DOHH2 (cell line): ENCODE data around the gene LRRC71.

ENCODE experiments used
- H3F3A ChIP-seq: fragments of 200-600 bp; sonication (generic), shearing (Covaris generic); 2 replicates; pipeline ENCODE4 v1.6.0; 2016; ENCODE audit warnings: antibody characterized with exemption, mild to moderate bottlenecking; ENCODE audit not compliant: control insufficient read depth, insufficient read depth
- H3K27ac ChIP-seq: fragments of 200-600 bp; sonication (generic); 2 replicates; pipeline ENCODE4 v1.5.1; 2014; ENCODE audit warnings: low read depth, mild to moderate bottlenecking, low read length, moderate library complexity
- H3K27me3 ChIP-seq: fragments of 200-600 bp; sonication (generic); 2 replicates; pipeline ENCODE4 v1.6.1; 2014; ENCODE audit warnings: mild to moderate bottlenecking, low read length, mixed read lengths; ENCODE audit not compliant: control insufficient read depth
- H3K36me3 ChIP-seq: fragments of 200-600 bp; sonication (generic); 2 replicates; pipeline ENCODE4 v1.6.1; 2014; ENCODE audit warnings: mild to moderate bottlenecking, low read length, moderate library complexity, mixed read lengths; ENCODE audit not compliant: control insufficient read depth
- H3K4me1 ChIP-seq: fragments of 200-600 bp; sonication (generic); 2 replicates; pipeline ENCODE4 v1.6.1; 2014; ENCODE audit warnings: mild to moderate bottlenecking, low read length, mixed read lengths; ENCODE audit not compliant: control insufficient read depth
- H3K4me2 ChIP-seq: fragments of 200-600 bp; sonication (generic); 2 replicates; pipeline ENCODE4 v1.6.0; 2014; ENCODE audit warnings: mild to moderate bottlenecking, low read length, moderate library complexity
- H3K4me3 ChIP-seq: fragments of 200-600 bp; sonication (generic); 2 replicates; pipeline ENCODE4 v1.5.1; 2014; ENCODE audit warnings: mild to moderate bottlenecking, low read length, mixed read lengths
- H3K79me2 ChIP-seq: fragments of 200-600 bp; sonication (generic); 2 replicates; pipeline ENCODE4 v1.6.1; 2014; ENCODE audit warnings: mild to moderate bottlenecking, low read length, mixed read lengths; ENCODE audit not compliant: control insufficient read depth
- H3K9me2 ChIP-seq: fragments of 200-600 bp; sonication (generic); replicated peaks from 2 replicates; pipeline ENCODE4 v1.6.1; 2014; ENCODE audit warnings: mild to moderate bottlenecking, low read length, mixed read lengths; ENCODE audit not compliant: control insufficient read depth
- H3K9me3 ChIP-seq: fragments of 200-600 bp; sonication (generic); 2 replicates; pipeline ENCODE4 v1.6.1; 2014; ENCODE audit warnings: antibody characterized with exemption, low read length, mixed read lengths; ENCODE audit not compliant: control insufficient read depth, insufficient read depth
- H4K20me1 ChIP-seq: fragments of 200-600 bp; sonication (generic); 2 replicates; pipeline ENCODE4 v1.6.0; 2014; ENCODE audit warnings: low read depth, mild to moderate bottlenecking, antibody characterized with exemption, low read length, moderate library complexity; ENCODE audit not compliant: control insufficient read depth, insufficient read depth
- EZH2phosphoT487 ChIP-seq: fragments of 200-600 bp; sonication (generic); IDR thresholded peaks from 2 replicates; pipeline ENCODE4 v1.6.1; 2017; ENCODE audit warnings: borderline replicate concordance, mild to moderate bottlenecking, antibody characterized with exemption, low read length, moderate library complexity, mixed read lengths
- TF ChIP-seq, protein P1 (sequence below): fragments of 200-600 bp; sonication (generic); IDR thresholded peaks from one replicate; pipeline ENCODE4 v1.5.1; 2014; ENCODE audit warnings: antibody characterized with exemption, mild to moderate bottlenecking, low read depth, low read length; ENCODE audit not compliant: poor library complexity, severe bottlenecking

The LRRC71 gene

GRCh38 chr1:156945881-156946661, 25.6 kb downstream of the LRRC71 start:
- TF ChIP-seq EZH2phosphoT487, result no peak
- TF ChIP-seq, protein P1, sequence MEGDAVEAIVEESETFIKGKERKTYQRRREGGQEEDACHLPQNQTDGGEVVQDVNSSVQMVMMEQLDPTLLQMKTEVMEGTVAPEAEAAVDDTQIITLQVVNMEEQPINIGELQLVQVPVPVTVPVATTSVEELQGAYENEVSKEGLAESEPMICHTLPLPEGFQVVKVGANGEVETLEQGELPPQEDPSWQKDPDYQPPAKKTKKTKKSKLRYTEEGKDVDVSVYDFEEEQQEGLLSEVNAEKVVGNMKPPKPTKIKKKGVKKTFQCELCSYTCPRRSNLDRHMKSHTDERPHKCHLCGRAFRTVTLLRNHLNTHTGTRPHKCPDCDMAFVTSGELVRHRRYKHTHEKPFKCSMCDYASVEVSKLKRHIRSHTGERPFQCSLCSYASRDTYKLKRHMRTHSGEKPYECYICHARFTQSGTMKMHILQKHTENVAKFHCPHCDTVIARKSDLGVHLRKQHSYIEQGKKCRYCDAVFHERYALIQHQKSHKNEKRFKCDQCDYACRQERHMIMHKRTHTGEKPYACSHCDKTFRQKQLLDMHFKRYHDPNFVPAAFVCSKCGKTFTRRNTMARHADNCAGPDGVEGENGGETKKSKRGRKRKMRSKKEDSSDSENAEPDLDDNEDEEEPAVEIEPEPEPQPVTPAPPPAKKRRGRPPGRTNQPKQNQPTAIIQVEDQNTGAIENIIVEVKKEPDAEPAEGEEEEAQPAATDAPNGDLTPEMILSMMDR, result no peak
- H4K20me1 ChIP-seq, result no peaks in the 10 kb centered on the region
- H3F3A ChIP-seq, result no peaks in the 10 kb centered on the region
- H3K36me3 ChIP-seq, result no peaks in the 10 kb centered on the region; the same call in 1 of the 2 replicates
- H3K4me3 ChIP-seq, result no peak overlapping the region
- H3K27me3 ChIP-seq, result no peaks in the 10 kb centered on the region
- H3K27ac ChIP-seq, result no peak overlapping the region
- no peaks in the 10 kb centered on the region for H3K79me2 ChIP-seq
- no peaks in the 10 kb centered on the region for H3K9me2 ChIP-seq
- H3K4me1 ChIP-seq, result no peaks in the 10 kb centered on the region
- H3K4me2 ChIP-seq, result no peak overlapping the region
- no peaks in the 10 kb centered on the region for H3K9me3 ChIP-seq

DNA sequence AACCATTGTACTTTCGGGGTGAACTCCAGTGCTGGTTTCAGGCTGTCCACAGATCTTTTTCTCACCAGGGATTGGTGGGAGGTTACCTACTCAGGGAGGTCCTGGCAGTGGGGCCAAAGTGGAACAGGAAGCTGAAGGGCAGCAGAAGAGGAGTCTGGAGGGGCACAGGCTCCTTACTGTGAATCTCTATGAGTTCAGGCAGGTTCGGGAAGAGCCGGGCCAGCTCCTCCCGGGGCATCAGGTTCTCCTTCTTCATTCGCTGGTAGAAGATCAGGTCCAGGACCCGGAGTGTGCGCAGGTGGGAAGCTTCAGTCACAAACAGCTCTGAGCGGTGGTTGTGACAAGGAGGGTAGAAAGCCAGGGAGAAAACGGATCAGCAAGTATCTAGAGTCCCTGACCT, 26.7 kb downstream of the LRRC71 start:
- Histone ChIP-seq H3K4me1 (no peaks in the 10 kb centered on the region), H3K9me2 (no peaks in the 10 kb centered on the region), H3K9me3 (no peaks in the 10 kb centered on the region), H3K4me2 (no peak overlapping the region), H3K27ac (no peak overlapping the region), H4K20me1 (no peaks in the 10 kb centered on the region), H3K79me2 (no peaks in the 10 kb centered on the region), H3K27me3 (no peaks in the 10 kb centered on the region), H3K4me3 (no peak overlapping the region), H3K36me3 (no peaks in the 10 kb centered on the region; the same call in 1 of the 2 replicates), H3F3A (no peaks in the 10 kb centered on the region)
- TF ChIP-seq EZH2phosphoT487, result no peak

DNA sequence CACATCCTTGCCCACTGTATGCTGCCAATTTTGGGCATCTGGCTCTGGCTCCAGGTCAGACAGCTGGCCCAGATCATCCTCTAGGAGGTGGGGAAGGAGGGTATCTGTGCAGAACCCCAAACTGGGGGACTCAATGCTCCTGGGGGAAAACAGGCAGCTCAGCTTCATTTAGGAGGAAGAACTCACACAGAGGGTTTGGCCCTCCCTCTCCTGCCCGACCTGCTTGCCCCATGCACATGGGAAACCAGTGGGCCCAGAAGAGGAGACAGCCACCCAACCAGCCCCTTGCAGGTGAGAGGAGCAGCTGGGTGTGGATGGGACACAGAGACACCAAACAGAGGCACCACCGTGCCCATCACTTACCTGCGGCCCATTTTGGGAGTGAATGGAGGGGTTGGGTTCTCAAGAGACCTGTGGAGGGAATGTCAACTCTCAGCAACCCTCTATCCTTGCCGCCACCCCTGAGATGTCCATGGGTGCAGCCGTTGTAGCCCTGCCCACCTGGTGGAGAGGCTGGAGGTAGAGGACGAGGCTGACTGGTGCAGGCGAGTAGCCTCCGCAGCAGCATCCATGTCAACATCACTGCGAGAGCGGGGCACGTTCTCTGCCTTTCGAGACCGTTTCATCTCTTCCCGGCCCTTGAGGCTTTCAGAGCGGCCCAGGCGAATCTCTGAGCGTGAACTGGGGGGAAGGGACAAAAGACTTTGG, 27.5 kb downstream of the LRRC71 start:
- no peaks in the 10 kb centered on the region for H3K4me1 ChIP-seq
- H3K36me3 ChIP-seq, result no peaks in the 10 kb centered on the region; the same call in 1 of the 2 replicates
- no peak overlapping the region for H3K27ac ChIP-seq
- TF ChIP-seq, protein P1, result no peak
- TF ChIP-seq EZH2phosphoT487, result no peak
- H3K9me3 ChIP-seq, result no peaks in the 10 kb centered on the region
- no peak overlapping the region for H3K4me2 ChIP-seq
- no peaks in the 10 kb centered on the region for H3K27me3 ChIP-seq
- no peaks in the 10 kb centered on the region for H3F3A ChIP-seq
- H4K20me1 ChIP-seq, result no peaks in the 10 kb centered on the region
- no peaks in the 10 kb centered on the region for H3K79me2 ChIP-seq
- H3K9me2 ChIP-seq, result no peaks in the 10 kb centered on the region
- H3K4me3 ChIP-seq, result no peak overlapping the region

GRCh38 chr1:156948708-156949107, 28.3 kb downstream of the LRRC71 start:
- no peaks in the 10 kb centered on the region for H3K9me2 ChIP-seq
- no peaks in the 10 kb centered on the region for H4K20me1 ChIP-seq
- H3K36me3 ChIP-seq, result no peaks in the 10 kb centered on the region; the same call in 1 of the 2 replicates
- H3K4me1 ChIP-seq, result no peaks in the 10 kb centered on the region
- H3K4me2 ChIP-seq, result no peak overlapping the region
- H3K79me2 ChIP-seq, result no peaks in the 10 kb centered on the region
- no peaks in the 10 kb centered on the region for H3K27me3 ChIP-seq
- H3K27ac ChIP-seq, result no peak overlapping the region
- TF ChIP-seq EZH2phosphoT487, result no peak
- TF ChIP-seq, protein P1, result peak; percentile 14
- H3K9me3 ChIP-seq, result no peaks in the 10 kb centered on the region
- H3K4me3 ChIP-seq, result no peak overlapping the region
- no peaks in the 10 kb centered on the region for H3F3A ChIP-seq
